Measurements from ENCODE around the gene WHRN.

The WHRN gene

DNA sequence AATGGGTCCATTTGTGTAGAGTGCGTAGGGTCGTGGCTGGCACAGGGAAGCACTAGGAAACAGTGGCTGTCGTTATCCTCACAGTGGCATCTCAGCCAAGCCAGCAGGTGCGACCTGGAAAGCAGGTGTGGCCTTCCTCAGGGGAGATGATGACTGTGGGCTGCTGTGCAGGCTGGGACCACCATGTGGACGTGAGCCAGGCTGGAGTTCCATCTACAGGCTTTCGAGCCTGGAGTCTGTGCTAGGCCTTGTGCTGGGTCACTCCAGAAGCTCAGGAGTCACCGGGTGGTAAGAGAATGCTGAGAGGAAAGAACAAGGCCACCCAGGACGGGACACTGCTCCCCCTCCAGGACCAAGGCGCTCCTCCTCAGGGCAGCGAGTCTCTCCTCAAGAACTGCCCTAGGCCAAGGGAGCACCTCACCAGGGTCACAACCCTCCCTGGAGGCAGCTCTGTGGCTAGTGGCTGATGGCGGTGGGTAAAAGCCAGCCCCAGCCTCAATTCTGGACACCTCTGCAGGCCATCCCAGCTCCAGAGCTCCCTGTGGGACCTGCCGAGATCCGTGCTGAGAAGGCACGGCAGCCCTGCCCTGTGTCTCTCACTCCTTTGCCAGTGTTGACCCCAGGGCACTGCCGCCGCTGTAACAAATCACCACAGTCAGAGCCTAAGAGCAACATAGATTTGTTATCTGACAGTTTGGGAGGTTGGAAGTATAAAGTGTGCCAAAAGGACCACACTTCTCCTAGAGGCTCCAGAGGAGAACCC is 36.0 kb downstream of the WHRN start:
- no peak for FAIRE-seq

DNA sequence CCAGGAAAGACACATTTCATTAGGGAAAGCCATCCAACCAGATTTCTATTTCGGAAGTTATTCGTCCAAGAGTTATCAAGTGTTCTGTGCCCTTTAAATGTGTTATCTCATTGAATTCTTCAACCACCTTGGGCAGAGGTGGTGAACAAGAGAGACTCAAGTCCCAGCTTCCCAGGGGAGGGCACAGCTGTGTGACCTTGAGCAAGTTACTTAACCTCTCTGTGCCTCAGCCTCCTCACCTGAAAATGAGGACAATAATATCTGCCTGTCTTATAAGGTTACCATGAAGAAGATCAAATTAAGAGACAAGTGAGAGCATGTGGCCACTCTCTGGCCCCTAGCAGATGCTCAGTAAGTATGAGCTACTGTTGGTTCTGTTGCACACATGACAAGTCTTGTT is 37.4 kb downstream of the WHRN start:
- FAIRE-seq = no peak

DNA sequence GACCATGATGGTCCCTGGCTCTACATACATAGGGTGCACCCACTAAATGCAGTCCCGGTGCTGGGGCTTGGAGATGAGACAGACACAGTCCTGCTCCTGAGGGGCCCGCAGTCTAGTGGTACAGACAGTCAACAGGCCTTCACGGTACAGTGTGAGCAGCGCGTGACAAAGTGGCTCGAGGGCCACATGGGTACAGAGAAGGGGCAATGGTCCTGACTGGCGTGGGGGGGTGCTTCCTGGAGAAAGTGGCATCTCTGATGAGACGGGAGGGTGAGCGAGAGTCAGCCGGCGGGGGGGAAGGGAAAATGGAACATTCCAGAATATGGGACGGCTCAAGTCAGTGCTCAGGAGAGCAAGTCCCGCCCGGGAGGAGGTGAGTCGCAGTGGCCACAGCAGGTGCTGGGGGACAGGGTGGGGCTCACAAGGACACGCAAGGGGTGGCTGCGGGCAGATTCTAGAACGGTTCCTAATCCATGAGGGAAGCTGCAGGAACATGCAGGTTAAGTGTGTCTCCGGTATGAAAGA is 38.0 kb downstream of the WHRN start:
- no peak for FAIRE-seq

DNA sequence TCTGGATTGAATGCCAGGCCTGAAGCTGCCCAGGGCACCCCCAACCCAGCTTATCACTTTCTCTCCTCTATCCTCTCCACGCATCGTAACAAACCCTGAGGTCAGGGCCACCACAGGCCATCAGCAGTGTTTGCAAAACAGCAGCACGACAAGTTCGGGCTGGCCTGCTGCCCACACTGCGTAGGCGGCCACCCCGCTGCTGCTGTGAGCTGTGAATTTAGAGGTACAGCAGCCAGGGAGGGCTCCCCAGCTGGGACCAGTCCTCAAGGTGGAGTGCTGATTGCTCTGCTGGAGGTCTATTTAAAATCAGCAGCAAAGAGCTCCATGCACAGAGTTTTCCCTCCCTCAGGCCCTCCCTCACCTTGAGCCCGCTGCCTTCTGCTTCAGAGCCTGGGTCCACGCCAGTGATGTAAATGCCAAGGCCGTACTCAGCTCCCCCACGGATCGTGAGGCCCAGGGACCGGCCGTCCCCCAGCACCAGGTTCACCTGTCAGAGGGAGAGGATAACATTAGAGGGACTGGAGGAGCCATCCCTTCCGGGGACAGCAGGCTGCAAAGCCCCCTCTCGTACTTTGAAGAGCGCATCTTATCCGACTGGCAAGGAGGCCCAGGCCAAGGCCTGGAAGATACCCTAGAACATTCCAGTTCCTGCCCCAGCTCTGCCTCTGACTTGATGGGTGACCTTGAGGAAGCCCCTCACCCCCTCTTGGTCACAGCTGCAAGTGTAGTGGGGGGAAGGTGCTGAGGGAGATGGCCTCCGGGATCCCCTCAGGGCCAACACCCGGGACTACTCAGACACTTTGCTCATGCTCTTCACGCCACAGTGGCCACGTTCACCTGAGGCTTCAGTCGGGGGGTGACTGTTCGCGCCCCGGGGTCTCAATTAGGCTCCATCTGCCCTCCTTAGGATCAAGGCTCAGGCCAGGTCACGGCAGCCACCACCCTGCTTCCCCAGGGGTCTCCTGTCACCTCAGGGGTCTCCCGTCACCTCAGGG is 39.1 kb downstream of the WHRN start:
- FAIRE-seq = no peak

DNA sequence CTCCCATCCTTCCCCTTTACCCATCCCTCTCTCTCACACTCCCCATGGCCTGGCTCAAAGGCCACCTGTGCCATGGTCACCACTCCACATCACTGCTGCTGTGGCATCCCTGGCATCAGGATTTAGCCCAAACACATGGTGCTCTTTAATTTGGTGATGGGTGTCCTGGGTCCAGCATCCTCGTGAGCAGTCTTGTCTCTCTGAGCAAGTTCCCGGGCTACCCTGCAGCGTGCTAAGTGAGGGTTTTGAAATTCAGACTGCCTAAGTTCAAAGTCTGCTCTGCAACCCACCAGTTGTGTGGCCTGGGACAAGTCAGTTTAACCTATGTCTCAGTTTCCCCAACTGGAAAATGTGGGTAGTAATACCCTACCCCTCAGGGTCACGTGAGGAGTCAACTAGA is 39.9 kb downstream of the WHRN start:
- FAIRE-seq = no peak

DNA sequence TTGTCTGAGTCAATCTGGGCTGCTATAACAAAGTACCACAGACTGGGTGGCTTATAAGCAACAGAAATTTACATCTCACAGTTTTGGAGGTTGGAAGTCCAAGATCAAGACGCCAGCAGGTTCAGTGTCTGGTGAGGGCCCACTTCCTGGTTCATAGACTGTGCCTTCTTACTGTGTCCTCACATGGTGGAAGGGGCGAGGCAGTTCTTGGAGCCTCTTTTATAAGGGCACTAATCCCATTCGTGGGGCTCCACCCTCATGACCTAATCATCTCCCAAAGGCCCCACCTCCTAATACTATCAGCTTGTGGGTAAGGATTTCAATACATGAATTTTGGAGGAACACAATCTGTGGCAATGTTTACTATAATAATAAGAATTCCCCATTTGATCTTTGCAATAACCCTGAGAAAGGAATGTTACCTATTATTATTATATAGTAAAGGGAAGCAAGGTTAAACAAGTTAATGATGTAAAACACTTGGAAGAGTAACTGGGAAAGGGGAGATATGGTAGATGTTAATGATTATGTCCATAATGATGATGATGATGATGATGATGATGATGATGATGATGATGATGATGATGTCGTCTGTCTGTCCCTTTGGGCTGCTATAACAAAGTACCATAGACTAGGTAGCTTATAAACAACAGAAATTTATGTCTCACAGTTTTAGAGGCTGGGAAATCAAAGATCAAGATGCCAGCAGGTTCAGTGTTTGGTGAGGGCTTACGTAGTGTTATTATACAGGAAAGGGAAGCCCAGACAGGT is 40.8 kb downstream of the WHRN start:
- FAIRE-seq = no peak

DNA sequence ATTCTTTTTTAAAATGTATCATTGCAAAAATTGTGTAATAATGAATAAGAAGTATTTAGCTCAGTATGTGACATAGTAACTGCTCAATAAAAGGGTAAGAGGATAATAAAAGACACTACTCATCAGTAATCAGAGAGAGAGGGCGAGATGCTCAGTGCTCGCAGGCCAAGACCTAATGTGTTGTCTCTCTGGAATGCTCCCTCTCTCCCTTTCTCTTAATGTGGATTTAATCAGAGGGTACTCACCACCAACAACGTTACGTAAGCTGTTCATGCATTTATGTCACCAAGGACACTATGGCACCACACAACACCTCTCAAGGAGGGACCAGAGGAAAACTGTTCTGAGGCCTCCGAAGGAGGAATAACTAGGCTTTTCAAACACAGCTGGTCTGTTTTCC is 42.5 kb downstream of the WHRN start:
- no peak for FAIRE-seq

DNA sequence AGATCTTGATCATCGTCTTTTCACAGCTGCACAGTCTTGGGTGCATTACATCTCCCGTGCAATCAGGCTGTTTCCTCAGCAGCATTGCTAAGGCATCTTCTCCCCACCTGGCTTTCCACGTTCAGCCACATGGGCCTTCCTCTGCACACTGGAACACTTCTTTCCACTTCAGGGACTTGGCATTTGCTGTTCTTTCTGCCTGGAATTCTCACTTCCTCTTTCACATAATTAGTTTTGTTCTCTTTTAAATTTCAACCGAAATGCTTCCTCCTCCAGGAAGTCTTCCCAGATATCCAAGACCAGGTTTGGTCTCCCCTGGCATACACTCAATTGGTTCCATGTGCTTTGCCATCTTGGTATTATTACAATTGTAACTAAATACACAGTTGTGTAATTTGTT is 43.8 kb downstream of the WHRN start:
- no peak for FAIRE-seq

DNA sequence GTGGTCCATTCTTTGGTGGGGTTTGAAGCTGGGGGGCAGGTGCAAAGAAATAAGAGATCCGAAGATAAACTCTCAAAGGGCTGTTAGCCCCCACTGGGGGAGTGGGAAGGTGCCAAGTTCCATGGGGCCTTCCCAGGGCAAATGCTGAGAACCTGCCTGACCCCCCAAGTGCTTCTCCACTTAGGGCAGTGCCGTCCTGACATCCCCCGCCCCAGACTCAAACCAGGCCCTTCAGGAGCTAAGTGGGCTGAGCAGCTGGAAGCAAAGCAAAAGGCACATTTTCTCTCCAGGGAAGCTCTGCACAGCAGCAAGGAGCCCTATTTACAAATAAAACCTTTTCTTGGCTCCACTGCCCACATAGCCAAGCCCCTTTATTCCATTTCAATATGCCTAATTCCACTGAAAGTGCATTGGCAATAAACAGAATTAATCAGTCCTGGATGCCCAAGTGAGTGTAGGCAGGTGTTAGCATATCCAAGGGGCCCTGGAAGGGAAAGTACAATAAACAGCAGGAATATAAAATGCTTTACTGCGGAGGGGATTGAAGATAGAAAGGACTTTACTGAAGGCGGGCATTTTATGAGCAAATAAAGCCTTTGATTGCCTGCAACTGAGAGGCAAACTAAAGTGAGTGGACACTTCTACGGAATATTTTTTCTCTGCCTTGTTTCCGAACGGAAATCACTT is 44.6 kb downstream of the WHRN start:
- FAIRE-seq = no peak

DNA sequence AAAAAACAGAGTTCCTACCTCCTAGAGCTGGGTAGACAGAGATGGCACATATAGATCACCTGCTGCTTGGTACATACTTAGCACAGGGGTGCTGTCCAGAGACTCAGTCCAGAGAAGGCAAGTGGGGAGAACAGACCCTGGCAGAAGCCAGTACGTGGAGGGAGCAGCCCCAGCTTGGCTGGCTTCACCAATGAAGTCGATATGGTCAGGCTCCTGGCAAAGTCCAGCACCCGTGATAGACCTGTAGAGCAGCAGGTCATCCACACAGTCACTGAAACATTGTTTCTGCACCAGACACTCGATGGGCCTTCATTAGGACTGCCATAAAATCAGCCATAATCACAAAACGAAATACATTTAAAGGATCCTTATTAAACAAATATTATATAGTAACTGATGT is 45.8 kb downstream of the WHRN start:
- no peak for FAIRE-seq

DNA sequence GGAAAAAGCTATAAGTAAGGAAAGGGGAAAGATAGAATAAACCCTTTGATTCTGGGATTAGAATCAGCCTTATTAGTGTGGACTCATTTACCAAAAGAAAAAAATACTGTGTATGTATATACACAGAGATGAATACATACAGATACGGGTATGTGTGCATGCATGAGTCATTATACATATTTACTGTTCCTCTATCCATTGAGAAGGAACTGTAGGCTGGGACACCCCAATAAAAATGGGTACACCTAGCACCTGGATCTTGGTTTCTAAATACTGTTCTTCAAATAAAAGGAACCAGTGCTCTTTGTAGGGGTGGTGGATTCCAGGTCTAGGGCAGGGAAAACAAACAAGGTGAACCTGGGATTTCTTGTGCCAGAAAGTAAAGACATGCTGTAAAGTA is 48.3 kb downstream of the WHRN start:
- FAIRE-seq = no peak

DNA sequence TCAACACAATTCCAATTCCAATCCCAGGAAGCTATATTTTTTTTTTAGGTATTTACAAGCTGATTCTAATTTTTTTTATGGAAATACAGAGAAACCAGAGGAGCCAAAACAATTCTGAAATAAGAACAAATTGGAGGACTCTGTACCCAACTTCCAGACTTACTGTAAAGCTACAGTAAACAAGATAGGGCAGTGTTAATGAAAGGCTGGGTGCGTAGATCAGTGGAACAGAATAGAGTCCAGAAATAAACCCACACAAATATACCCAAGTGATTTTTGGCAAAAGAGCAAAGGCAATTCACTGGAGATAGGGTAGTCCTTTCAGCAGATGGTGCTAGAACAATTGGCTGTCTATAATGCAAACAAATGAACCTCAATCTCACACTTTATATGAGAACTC is 50.6 kb downstream of the WHRN start:
- no peak for FAIRE-seq

DNA sequence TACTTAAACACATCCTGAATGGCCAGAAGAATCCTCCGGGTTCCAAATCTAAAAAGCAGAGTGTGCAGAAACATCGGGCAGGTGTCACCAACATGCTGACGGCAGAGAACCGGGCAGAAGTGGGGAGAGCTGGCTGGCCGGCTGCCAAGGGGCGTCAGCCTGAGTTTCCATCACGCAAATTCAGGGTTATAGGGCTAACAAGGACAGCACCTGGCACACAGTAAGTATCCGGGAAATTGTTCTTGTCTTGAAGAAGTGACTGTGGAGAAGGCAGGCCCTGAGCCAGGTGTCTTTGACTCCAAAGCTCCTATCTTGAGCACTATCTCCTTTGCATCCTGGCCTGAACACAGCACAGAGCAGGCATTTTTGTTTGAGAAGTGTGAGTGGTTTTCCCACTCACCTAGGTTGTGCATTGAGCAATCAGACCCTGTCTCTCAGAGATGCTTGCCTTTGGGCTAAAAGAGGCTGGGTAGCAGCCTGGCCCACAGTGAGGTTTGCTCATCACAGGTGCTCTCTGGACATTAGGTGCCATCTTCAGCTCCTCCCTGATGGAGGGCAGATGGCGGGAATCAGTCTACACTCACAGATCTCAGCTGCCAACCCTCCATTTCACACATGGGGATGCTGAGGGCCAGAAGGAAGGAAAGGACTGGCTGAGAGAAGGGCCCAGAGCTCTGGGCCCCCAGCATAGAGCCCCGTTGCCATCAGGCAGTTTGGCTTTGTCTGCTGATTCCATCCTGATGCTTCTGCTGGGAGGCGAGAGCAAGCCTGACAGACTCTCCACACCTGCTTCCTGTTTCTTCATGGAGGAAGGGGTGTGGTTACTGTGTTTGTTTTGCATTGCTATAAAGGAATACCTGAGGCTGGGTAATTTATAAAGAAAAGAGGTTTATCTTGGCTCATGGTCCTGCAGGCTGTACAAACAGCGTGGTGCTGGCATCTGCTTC is 52.8 kb downstream of the WHRN start:
- FAIRE-seq = no peak

DNA sequence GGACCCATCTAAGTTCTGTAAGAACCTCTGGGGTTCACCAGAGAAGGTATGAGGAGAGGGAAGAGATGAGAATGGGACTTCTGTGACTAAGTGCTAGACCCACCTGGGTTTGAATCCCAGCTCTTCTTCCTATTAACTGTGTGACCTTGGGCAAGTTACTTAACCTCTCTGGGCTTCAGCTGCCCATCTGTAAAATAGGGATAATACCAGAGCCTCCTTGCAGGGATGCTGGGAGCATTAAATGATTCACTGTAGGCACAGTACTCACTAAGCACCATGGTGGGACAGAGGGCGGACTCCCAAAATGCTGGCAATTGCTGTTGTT is 53.6 kb downstream of the WHRN start:
- FAIRE-seq = no peak

DNA sequence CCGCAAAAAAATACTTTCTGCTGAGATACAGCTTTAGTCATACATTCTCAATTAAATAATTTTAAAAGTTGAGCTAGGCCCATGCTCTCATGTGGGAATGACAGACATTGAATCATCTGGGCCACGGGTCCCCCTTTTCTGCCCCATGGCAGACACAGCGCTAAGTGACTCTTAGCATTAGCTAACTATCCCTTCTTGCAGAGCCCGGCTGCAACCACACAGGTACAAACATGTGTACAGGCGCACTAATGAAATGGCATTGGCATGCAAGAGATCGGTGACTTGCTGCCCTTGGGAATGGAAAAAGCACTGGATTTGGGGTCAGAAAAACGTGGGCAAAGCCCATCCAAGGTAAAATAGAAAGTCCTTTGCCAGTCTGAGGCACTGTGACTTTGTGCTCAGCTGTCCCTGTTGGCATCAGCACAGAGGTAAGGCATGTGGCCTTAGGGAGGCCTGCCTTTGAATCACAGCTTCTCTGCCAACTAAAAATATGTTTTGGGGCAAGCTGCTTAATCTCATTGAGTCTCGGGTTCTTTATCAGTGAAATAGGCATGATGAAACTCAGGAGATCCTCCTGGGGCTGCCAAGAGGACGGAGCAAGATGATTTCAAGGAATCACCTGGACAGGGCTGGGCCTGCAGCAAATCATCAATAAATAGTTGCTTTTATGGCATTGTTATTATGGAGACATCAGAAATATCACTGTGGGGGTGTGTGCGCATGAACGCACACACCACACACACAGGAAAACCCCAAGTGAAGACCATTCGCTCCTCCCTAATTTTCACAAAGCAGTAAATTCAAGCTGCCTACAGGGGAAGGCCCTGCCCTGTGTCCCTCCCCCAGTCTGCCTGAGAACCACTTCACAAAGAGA is 54.2 kb downstream of the WHRN start:
- no peak for FAIRE-seq

DNA sequence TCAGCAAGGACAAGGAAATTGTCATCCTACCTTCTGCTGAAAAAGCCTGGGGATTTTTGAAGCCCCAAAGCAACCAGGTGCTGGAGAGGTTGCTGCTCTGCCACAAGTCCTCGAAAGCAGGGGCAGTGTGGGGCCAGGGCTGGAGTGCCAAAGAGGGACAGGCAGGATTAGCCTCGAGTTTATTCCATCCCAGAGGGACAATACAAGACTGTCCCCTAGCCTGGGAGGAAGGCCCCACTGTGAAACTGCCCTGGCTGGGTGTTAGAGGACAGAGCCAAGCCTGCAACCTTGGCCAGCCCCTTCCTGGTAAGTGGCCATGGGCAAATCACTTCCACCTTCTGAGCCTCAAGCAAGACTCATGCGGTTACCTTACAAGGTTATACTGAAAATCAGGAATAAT is 55.1 kb downstream of the WHRN start:
- no peak for FAIRE-seq

DNA sequence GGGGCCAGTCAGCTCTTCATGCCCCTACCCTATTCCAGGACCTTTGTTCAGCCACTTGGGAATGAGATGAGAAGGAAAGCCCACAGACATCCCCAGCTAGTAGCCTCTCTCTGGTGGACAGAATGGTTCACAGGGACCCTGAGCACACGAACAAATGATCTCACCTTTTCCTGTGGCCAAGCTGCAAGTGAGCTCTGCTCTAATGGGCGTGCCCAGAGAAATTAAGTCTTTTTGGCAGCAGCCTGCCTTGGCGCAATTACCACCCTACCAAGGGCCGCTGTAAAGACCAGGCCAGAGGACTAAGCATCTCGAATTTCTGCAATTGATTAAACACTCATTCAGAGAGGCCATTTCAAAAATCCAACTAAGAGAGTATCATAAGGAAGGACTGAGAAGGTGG is 56.0 kb downstream of the WHRN start:
- FAIRE-seq = no peak

DNA sequence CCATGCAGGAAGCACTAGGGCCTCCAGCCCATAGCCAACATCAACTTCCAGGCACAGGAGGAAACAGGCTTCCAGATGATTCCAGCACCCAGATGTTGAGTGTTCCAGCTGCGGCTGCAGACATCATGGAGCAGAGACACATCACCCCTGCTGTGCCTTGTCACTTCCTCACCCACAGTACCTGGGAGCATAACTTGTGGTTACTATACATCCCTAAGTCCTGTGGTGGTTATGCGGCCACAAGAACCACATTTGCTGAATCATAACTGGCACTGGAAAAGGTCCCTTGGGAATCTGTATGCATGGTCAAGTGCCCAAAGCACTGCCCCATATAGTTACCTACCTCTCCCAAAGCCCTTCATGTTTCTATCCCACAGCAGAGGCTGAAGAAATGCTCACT is 56.6 kb downstream of the WHRN start:
- FAIRE-seq = no peak

DNA sequence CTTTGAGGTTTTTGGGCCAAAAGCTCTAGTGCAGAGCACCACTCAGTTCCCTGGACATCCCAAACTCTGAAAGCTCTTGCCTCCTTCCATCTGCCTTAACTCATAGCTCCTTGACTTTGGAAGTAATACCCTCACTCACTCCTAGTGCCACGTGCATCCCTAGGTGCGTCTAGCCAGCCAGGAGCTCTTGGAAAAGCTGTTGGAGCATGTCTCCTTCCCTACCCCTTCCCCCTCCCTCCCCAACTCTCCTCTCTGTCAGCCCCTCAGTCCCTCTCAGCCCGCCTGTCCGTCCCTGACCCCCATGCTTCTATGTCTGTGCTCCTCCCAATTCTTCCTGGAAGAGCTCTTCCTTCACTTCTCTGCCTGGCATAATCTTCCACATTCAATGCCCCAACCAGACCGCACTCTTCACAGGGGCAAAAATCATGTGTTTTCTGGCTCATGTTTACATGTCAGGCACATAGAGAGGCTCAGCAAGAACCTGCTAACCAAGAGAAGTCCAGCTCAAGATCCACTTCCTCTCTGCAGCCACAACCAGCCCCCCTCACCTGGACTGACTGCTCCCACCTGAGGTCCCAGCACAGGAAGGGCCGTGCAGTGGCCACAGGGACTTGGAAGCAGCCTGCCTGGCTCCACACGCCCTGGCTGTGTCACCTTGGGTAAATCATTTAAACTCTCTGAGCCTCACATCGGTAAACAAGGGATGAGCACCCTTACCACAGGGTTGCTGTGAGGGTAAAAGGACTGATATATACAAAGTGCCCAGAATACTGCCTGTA is 58.4 kb downstream of the WHRN start:
- no peak for FAIRE-seq

DNA sequence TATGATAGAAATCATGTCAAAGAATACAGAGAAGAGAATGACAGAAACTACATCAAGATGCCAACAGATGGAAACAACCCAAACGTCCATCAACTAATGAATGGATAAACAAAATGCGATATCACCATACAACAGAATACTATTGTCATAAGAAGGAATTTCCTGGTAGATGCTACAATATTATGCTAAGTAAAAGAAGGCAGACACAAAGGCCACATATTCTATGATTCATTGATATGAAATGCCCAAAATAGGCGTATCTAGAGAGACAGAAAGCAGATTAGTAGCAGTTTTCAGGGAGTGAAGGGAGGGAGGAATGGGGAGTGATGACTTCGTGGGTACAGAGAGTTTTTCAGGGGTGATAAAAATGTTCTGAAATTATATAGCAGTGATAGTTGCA is 59.2 kb downstream of the WHRN start:
- FAIRE-seq = no peak

All from G401.6 (cell line).